ENCODE measurements around the gene PHOX2B. TPM values are rescaled to one million over a fixed set of nuclear protein-coding genes. Genes with fewer than 3 reads are reported as not detected.
"Not testable (repeated sequence)": the region's sequence is repeated elsewhere in the genome, so short reads cannot be mapped to it uniquely, and the experiment has no call there.

Gene PHOX2B
- total and polyA plus RNA-seq, 4 donors, result not detected

DNA sequence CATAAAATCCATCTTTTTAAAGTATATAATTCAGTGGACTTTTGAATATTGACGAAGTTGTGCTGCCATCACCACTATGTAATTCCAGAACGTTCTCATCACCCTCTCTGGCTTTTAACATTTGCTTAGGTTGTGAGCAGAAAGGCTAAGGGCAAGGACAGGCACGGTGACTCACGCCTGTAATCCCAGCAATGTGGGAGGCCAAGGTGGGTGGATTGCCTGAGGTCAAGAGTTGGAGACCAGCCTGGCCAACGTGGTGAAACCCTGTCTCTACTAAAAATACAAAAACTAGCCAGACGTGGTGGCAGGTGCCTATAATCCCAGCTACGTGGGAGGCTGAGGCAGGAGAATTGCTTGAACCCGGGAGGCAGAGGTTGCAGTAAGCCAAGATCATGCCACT is 11.0 kb downstream of the PHOX2B start:
- H3K27me3 ChIP-seq (ENCODE audit: control insufficient read depth in 4 of 4, insufficient read depth in 4 of 4, low read length in 3 of 4); DNase-seq (ENCODE audit: low spot score); H3K4me3 ChIP-seq (ENCODE audit: low read depth in 1 of 3, low read length in 3 of 3); H3K4me1 ChIP-seq (ENCODE audit: control insufficient read depth in 4 of 4, insufficient read depth in 4 of 4, low read length in 3 of 4); H3K9ac ChIP-seq (ENCODE audit: low read depth in 1 of 2, low read length in 2 of 2); H3K9me3 ChIP-seq (ENCODE audit: control insufficient read depth in 4 of 4, low read length in 3 of 4); H3K36me3 ChIP-seq (ENCODE audit: control insufficient read depth in 4 of 4, insufficient read depth in 3 of 4, low read depth in 1 of 4, low read length in 3 of 4); H3K27ac ChIP-seq (ENCODE audit: low read depth in 1 of 2, low read length in 2 of 2): not testable (repeated sequence)
- 71% methylated on average over 8 of the region's 8 CpGs for WGBS

DNA sequence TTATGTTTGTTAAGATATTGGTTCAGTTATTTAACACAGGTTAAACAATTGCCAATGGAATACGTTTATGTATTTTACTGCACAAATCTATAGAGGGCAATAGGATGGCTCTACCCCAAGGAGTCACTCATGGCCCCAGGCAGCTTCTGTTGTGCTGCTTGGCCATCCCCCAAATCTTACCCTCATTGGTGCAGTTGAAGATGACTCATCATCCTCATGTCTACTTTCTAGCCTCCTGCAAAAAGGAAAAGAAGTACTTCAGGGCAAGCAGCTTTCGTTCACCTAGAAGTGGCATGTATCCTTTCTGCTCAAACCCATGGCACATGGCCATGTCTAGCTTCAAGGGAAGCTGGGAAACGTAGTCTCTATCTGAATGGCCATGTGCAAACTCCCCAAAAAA is 14.2 kb downstream of the PHOX2B start:
- H3K9ac ChIP-seq (ENCODE audit: low read depth in 1 of 2, low read length in 2 of 2), result no peak overlapping the region
- no peaks in the 10 kb centered on the region for H3K36me3 ChIP-seq (ENCODE audit: control insufficient read depth in 4 of 4, insufficient read depth in 3 of 4, low read depth in 1 of 4, low read length in 3 of 4)
- H3K4me3 ChIP-seq (ENCODE audit: low read depth in 1 of 3, low read length in 3 of 3), result no peak overlapping the region
- H3K4me1 ChIP-seq (ENCODE audit: control insufficient read depth in 4 of 4, insufficient read depth in 4 of 4, low read length in 3 of 4), result no peaks in the 10 kb centered on the region
- peaks cover 0 to 3% (median under 1%) of the 10 kb centered on the region in 4 donors for H3K27me3 ChIP-seq (ENCODE audit: control insufficient read depth in 4 of 4, insufficient read depth in 4 of 4, low read length in 3 of 4)
- H3K9me3 ChIP-seq (ENCODE audit: control insufficient read depth in 4 of 4, low read length in 3 of 4), result no peaks in the 10 kb centered on the region
- H3K27ac ChIP-seq (ENCODE audit: low read depth in 1 of 2, low read length in 2 of 2), result no peak overlapping the region
- no peak for DNase-seq (ENCODE audit: low spot score)
- TF ChIP-seq JUND (IDR thresholded peaks at IDR 0.05) (no peak), SP1 (IDR thresholded peaks at IDR 0.05) (no peak)
- TF ChIP-seq, protein P1, sequence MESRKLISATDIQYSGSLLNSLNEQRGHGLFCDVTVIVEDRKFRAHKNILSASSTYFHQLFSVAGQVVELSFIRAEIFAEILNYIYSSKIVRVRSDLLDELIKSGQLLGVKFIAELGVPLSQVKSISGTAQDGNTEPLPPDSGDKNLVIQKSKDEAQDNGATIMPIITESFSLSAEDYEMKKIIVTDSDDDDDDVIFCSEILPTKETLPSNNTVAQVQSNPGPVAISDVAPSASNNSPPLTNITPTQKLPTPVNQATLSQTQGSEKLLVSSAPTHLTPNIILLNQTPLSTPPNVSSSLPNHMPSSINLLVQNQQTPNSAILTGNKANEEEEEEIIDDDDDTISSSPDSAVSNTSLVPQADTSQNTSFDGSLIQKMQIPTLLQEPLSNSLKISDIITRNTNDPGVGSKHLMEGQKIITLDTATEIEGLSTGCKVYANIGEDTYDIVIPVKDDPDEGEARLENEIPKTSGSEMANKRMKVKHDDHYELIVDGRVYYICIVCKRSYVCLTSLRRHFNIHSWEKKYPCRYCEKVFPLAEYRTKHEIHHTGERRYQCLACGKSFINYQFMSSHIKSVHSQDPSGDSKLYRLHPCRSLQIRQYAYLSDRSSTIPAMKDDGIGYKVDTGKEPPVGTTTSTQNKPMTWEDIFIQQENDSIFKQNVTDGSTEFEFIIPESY (IDR thresholded peaks at IDR 0.05), result no peak
- TF ChIP-seq, protein P2, sequence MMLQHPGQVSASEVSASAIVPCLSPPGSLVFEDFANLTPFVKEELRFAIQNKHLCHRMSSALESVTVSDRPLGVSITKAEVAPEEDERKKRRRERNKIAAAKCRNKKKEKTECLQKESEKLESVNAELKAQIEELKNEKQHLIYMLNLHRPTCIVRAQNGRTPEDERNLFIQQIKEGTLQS (IDR thresholded peaks at IDR 0.05), result no peak
- TF ChIP-seq, protein P3, sequence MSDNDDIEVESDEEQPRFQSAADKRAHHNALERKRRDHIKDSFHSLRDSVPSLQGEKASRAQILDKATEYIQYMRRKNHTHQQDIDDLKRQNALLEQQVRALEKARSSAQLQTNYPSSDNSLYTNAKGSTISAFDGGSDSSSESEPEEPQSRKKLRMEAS (IDR thresholded peaks at IDR 0.05), result no peak
- 65% methylated on average over 3 of the region's 3 CpGs for WGBS

DNA sequence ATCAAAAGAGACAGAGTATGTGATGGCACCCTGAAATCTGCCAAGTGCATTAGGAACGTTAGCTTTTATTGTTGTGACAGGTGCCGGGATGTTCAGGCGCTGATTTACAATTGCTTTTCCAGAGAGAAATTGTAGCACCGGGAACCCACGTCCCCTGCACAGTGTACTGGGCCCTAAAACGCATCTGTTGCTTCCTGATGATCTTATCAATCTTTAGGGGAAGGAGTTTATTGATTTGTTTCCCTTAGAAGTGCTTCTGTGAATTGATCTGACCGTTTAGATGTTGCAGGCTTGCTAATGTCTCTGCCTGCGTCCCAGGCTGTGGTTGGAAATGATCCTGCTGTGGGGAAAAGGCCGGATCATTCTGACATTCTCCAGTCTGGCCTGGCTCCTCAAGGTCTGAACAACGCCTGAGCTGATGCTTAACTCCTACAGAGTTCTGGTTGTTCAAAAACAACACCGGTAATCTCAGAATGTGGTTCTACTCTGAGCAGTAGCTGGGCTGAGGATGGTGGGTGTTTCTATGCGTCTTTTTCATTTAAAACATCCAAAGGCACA is 16.9 kb downstream of the PHOX2B start:
- no peak overlapping the region for H3K27ac ChIP-seq (ENCODE audit: low read depth in 1 of 2, low read length in 2 of 2)

More for the DNA sequence above, 16.9 kb downstream of the PHOX2B start:
- Histone ChIP-seq H3K9me3 (ENCODE audit: control insufficient read depth in 4 of 4, low read length in 3 of 4) (no peaks in the 10 kb centered on the region), H3K36me3 (ENCODE audit: control insufficient read depth in 4 of 4, insufficient read depth in 3 of 4, low read depth in 1 of 4, low read length in 3 of 4) (no peaks in the 10 kb centered on the region), H3K9ac (ENCODE audit: low read depth in 1 of 2, low read length in 2 of 2) (no peak overlapping the region), H3K4me3 (ENCODE audit: low read depth in 1 of 3, low read length in 3 of 3) (no peak overlapping the region), H3K4me1 (ENCODE audit: control insufficient read depth in 4 of 4, insufficient read depth in 4 of 4, low read length in 3 of 4) (no peaks in the 10 kb centered on the region), H3K27me3 (ENCODE audit: control insufficient read depth in 4 of 4, insufficient read depth in 4 of 4, low read length in 3 of 4) (peaks cover 0 to 5% (median 1%) of the 10 kb centered on the region in 4 donors)
- 41% methylated on average over 12 of the region's 12 CpGs for WGBS
- DNase-seq (ENCODE audit: low spot score), result no peak
- no peak for TF ChIP-seq JUND (IDR thresholded peaks at IDR 0.05)
- TF ChIP-seq FOXA1 (IDR thresholded peaks at IDR 0.05), result no peak
- TF ChIP-seq, protein P3 (IDR thresholded peaks at IDR 0.05), result no peak
- TF ChIP-seq EGR1 (IDR thresholded peaks at IDR 0.05; ENCODE audit: low read depth in 2 of 2), result no peak
- TF ChIP-seq, protein P2 (IDR thresholded peaks at IDR 0.05), result no peak
- no peak for TF ChIP-seq YY1 (IDR thresholded peaks at IDR 0.05)
- no peak for TF ChIP-seq HNF4A (conservative IDR thresholded peaks at IDR 0.05)
- TF ChIP-seq, protein P4, sequence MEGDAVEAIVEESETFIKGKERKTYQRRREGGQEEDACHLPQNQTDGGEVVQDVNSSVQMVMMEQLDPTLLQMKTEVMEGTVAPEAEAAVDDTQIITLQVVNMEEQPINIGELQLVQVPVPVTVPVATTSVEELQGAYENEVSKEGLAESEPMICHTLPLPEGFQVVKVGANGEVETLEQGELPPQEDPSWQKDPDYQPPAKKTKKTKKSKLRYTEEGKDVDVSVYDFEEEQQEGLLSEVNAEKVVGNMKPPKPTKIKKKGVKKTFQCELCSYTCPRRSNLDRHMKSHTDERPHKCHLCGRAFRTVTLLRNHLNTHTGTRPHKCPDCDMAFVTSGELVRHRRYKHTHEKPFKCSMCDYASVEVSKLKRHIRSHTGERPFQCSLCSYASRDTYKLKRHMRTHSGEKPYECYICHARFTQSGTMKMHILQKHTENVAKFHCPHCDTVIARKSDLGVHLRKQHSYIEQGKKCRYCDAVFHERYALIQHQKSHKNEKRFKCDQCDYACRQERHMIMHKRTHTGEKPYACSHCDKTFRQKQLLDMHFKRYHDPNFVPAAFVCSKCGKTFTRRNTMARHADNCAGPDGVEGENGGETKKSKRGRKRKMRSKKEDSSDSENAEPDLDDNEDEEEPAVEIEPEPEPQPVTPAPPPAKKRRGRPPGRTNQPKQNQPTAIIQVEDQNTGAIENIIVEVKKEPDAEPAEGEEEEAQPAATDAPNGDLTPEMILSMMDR (IDR thresholded peaks at IDR 0.05; ENCODE audit: low read depth, low read length, missing input control), result no peak
- TF ChIP-seq, protein P5, sequence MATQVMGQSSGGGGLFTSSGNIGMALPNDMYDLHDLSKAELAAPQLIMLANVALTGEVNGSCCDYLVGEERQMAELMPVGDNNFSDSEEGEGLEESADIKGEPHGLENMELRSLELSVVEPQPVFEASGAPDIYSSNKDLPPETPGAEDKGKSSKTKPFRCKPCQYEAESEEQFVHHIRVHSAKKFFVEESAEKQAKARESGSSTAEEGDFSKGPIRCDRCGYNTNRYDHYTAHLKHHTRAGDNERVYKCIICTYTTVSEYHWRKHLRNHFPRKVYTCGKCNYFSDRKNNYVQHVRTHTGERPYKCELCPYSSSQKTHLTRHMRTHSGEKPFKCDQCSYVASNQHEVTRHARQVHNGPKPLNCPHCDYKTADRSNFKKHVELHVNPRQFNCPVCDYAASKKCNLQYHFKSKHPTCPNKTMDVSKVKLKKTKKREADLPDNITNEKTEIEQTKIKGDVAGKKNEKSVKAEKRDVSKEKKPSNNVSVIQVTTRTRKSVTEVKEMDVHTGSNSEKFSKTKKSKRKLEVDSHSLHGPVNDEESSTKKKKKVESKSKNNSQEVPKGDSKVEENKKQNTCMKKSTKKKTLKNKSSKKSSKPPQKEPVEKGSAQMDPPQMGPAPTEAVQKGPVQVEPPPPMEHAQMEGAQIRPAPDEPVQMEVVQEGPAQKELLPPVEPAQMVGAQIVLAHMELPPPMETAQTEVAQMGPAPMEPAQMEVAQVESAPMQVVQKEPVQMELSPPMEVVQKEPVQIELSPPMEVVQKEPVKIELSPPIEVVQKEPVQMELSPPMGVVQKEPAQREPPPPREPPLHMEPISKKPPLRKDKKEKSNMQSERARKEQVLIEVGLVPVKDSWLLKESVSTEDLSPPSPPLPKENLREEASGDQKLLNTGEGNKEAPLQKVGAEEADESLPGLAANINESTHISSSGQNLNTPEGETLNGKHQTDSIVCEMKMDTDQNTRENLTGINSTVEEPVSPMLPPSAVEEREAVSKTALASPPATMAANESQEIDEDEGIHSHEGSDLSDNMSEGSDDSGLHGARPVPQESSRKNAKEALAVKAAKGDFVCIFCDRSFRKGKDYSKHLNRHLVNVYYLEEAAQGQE (IDR thresholded peaks at IDR 0.05), result no peak
- TF ChIP-seq, protein P1 (IDR thresholded peaks at IDR 0.05), result no peak
- TF ChIP-seq TAF1 (conservative IDR thresholded peaks at IDR 0.05), result no peak
- TF ChIP-seq RXRA (IDR thresholded peaks at IDR 0.05), result no peak
- no peak for TF ChIP-seq SP1 (IDR thresholded peaks at IDR 0.05)
- no peak for TF ChIP-seq RAD21 (IDR thresholded peaks at IDR 0.05)

Measured in liver (tissue), 9 donors.